ENCODE measurements around the gene NLGN3. TPM values are rescaled to one million over a fixed set of nuclear protein-coding genes. Genes with fewer than 3 reads are reported as not detected.

NLGN3 gene
- total RNA-seq, 1 experiment from 2014 or later = 2.1 TPM

- Mint-ChIP-seq H3K27ac (ENCODE audit: unreplicated experiment) (no peak overlapping the region), H3K4me1 (ENCODE audit: low read depth, unreplicated experiment) (no peaks in the 10 kb centered on the region), H3K36me3 (ENCODE audit: insufficient read depth, unreplicated experiment) (peaks cover 4% of the 10 kb centered on the region), H3K9me3 (ENCODE audit: low read depth, unreplicated experiment) (no peaks in the 10 kb centered on the region), H3K27me3 (ENCODE audit: unreplicated experiment) (peaks cover 43% of the 10 kb centered on the region), H3K4me3 (ENCODE audit: low read depth, unreplicated experiment) (no peak overlapping the region)
- TF ChIP-seq CTCF (IDR thresholded peaks at IDR 0.05; ENCODE audit: unreplicated experiment) = no peak
- BruUV-seq (replicated peaks) = no TSS peak
- DNase-seq = no peak
- intact Hi-C loops (cut with micrococcal nuclease; ENCODE audit: unreplicated experiment) = no loop called here
- CTCF ChIA-PET = no interaction called here
These were observed 6.7 kb downstream of the NLGN3 start for GRCh38 chrX:71151366-71151765.

GRCh38 chrX:71154196-71154595, 9.6 kb downstream of the NLGN3 start:
- no peak for DNase-seq

DNA sequence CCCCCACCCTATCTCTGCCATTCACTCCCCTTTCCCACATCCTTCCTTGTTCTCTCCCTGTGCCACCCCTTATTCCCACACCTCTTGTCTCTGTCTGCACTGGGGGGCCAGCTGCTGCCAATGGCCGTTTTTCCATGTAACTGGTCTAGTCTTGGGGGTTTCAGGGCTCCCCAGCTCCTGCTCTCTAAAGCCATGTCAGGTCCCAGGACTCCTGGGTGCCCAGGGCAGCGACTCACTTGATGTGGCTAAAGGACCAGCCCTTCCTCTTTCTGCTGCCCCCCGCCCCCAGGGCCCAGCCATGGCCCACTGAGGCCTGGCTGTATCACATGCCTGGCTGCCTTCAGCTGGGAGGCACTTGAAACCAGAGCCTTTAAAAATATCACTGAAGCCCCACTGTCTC, 10.0 kb downstream of the NLGN3 start:
- DNase-seq = no peak
- Mint-ChIP-seq H3K36me3 (ENCODE audit: insufficient read depth, unreplicated experiment) (peaks cover 4% of the 10 kb centered on the region), H3K27ac (ENCODE audit: unreplicated experiment) (no peak overlapping the region), H3K27me3 (ENCODE audit: unreplicated experiment) (peaks cover 43% of the 10 kb centered on the region), H3K4me3 (ENCODE audit: low read depth, unreplicated experiment) (no peak overlapping the region), H3K9me3 (ENCODE audit: low read depth, unreplicated experiment) (no peaks in the 10 kb centered on the region), H3K4me1 (ENCODE audit: low read depth, unreplicated experiment) (no peaks in the 10 kb centered on the region)
- CTCF ChIA-PET = no interaction called here
- no TSS peak for BruUV-seq (replicated peaks)
- intact Hi-C loops (cut with micrococcal nuclease; ENCODE audit: unreplicated experiment) = no loop called here
- no peak for TF ChIP-seq CTCF (IDR thresholded peaks at IDR 0.05; ENCODE audit: unreplicated experiment)

More at GRCh38 chrX:71154196-71154595, 9.6 kb downstream of the NLGN3 start:
- Mint-ChIP-seq H3K4me1 (ENCODE audit: low read depth, unreplicated experiment) (no peaks in the 10 kb centered on the region), H3K27ac (ENCODE audit: unreplicated experiment) (no peak overlapping the region), H3K27me3 (ENCODE audit: unreplicated experiment) (peaks cover 43% of the 10 kb centered on the region), H3K9me3 (ENCODE audit: low read depth, unreplicated experiment) (no peaks in the 10 kb centered on the region), H3K4me3 (ENCODE audit: low read depth, unreplicated experiment) (no peak overlapping the region), H3K36me3 (ENCODE audit: insufficient read depth, unreplicated experiment) (peaks cover 4% of the 10 kb centered on the region)
- no TSS peak for BruUV-seq (replicated peaks)
- CTCF ChIA-PET = no interaction called here
- intact Hi-C loops (cut with micrococcal nuclease; ENCODE audit: unreplicated experiment) = no loop called here
- TF ChIP-seq CTCF (IDR thresholded peaks at IDR 0.05; ENCODE audit: unreplicated experiment) = no peak

DNA sequence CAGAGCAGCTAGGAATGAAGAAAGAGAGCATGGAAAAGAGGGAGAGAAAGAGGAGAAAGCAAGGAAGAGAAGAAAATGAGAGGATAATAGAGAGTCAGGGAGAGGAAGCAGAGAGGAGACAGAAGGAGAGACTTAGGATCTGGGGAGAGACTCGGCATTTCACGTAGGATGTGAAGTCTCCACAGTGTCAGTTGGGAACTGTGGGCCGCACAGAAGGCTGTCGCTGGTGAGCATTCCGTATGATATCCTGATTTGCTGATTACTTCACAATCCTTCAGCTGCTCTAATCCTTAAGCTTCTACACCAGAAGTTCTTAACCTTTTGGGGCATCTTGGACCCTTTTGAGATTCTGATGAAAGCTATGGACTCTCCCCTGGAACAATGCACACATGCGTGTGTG, 14.0 kb downstream of the NLGN3 start:
- Mint-ChIP-seq H3K36me3 (ENCODE audit: insufficient read depth, unreplicated experiment) (peaks cover 4% of the 10 kb centered on the region), H3K4me1 (ENCODE audit: low read depth, unreplicated experiment) (no peaks in the 10 kb centered on the region), H3K4me3 (ENCODE audit: low read depth, unreplicated experiment) (no peak overlapping the region), H3K27ac (ENCODE audit: unreplicated experiment) (no peak overlapping the region), H3K9me3 (ENCODE audit: low read depth, unreplicated experiment) (no peaks in the 10 kb centered on the region), H3K27me3 (ENCODE audit: unreplicated experiment) (peaks cover 27% of the 10 kb centered on the region)
- intact Hi-C loops (cut with micrococcal nuclease; ENCODE audit: unreplicated experiment) = no loop called here
- no peak for DNase-seq
- TF ChIP-seq CTCF (IDR thresholded peaks at IDR 0.05; ENCODE audit: unreplicated experiment) = no peak
- CTCF ChIA-PET = no interaction called here
- no TSS peak for BruUV-seq (replicated peaks)
